HCT116 (cell line): ENCODE data around the gene RCSD1. TPM values are rescaled to one million over a fixed set of nuclear protein-coding genes. Genes with fewer than 3 reads are reported as not detected.
"Not testable (repeated sequence)": the region's sequence is repeated elsewhere in the genome, so short reads cannot be mapped to it uniquely, and the experiment has no call there.

Experiments
- ATAC-seq: fragments of 200-7000 bp; cut with Tn5 transposase; 2 replicates; pipeline ENCODE4 v1.9.1; 2020; ENCODE audit warnings: mild to moderate bottlenecking, moderate library complexity
- BruUV-seq: library from RNA; stranded (reverse); fragments of 400-500 nt; replicated peaks from 2 replicates; lab custom pipeline; 2021; lab: Mats Ljungman, UMichigan
- CTCF ChIA-PET: fragments of 300-600 bp; sonication (Branson Sonifier 250); formaldehyde crosslinking; loops from one replicate; lab custom pipeline; 2021; ENCODE audit warnings: antibody characterized with exemption; lab: Charles Lee
- POLR2A ChIA-PET: fragments of 300-600, 350-600 bp; sonication (Branson Sonifier 250); formaldehyde crosslinking; loops from one replicate; lab custom pipeline; 2021; ENCODE audit warnings: antibody characterized with exemption; lab: Charles Lee
- RAD21 ChIA-PET, 2 experiments: fragments of 300-600 bp; sonication (Branson Sonifier 250); formaldehyde crosslinking; loops; one replicate each; lab custom pipeline; 2023; ENCODE audit warnings: low total read pairs in 2 of 2; ENCODE audit not compliant: uncharacterized antibody in 2 of 2, unreplicated experiment in 2 of 2, low non-redundant PET in 1 of 2; lab: Charles Lee
- DNase-seq: peaks from one replicate; pipeline ENCODE4 v3.0.0-alpha.2; 2010; ENCODE audit warnings: low read depth, low spot score
- H2AFZ ChIP-seq: fragments of 200-600 bp; shearing (Covaris generic), sonication (generic); 2 replicates; pipeline ENCODE4 v1.6.1; 2017; ENCODE audit warnings: low read depth, mixed run types, mixed read lengths, antibody characterized with exemption, low read length; ENCODE audit not compliant: poor library complexity, severe bottlenecking
- H3K27ac ChIP-seq: 2 replicates; pipeline ENCODE4 v1.5.1; 2012; ENCODE audit warnings: low read depth, low read length
- H3K27me3 ChIP-seq: fragments of 200-600 bp; sonication (generic); 2 replicates; pipeline ENCODE4 v1.6.1; 2016; ENCODE audit warnings: mixed run types, low read length, mixed read lengths; ENCODE audit not compliant: insufficient read depth
- H3K36me3 ChIP-seq, 2 experiments: fragments of 200-500 bp in 1 of 2; fragments of 200-600 bp in 1 of 2; sonication (Bioruptor generic) in 1 of 2; sonication (generic) in 1 of 2; 2 replicates each; pipeline versions ENCODE4 v1.5.1 to v1.6.1; 2014 to 2016; ENCODE audit warnings: low read length in 2 of 2, inconsistent platforms in 1 of 2, mixed read lengths in 1 of 2, mixed run types in 1 of 2; ENCODE audit not compliant: insufficient read depth in 2 of 2, control insufficient read depth in 1 of 2
- H3K4me1 ChIP-seq, 2 experiments: fragments of 200-600 bp in 1 of 2; sonication (generic) in 1 of 2; 2 replicates each; pipeline versions ENCODE4 v1.5.1 to v1.6.1; 2012 to 2017; ENCODE audit warnings: low read length in 2 of 2, inconsistent platforms in 1 of 2, mild to moderate bottlenecking in 1 of 2, mixed read lengths in 1 of 2, mixed run types in 1 of 2, moderate library complexity in 1 of 2; ENCODE audit not compliant: insufficient read depth in 2 of 2, control insufficient read depth in 1 of 2
- H3K4me2 ChIP-seq: fragments of 200-600 bp; sonication (generic); 2 replicates; pipeline ENCODE4 v1.6.1; 2017; ENCODE audit warnings: mixed run types, low read length, mixed read lengths
- H3K4me3 ChIP-seq, 2 experiments: fragments of 200-600 bp in 1 of 2; sonication (generic) in 1 of 2; replicated peaks in 1 of 2; 2 replicates each; pipeline ENCODE4 v1.5.1; 2011 to 2016; ENCODE audit warnings: low read length in 2 of 2, control low read depth in 1 of 2, low read depth in 1 of 2, mild to moderate bottlenecking in 1 of 2, mixed read lengths in 1 of 2, mixed run types in 1 of 2
- H3K79me2 ChIP-seq: fragments of 200-600 bp; sonication (generic); 2 replicates; pipeline ENCODE4 v1.6.1; 2017; ENCODE audit warnings: mild to moderate bottlenecking, mixed run types, low read length, moderate library complexity, mixed read lengths; ENCODE audit not compliant: insufficient read depth
- H3K9ac ChIP-seq: fragments of 200-600 bp; sonication (generic); 2 replicates; pipeline ENCODE4 v1.6.1; 2016; ENCODE audit warnings: low read length, mixed read lengths
- H3K9me2 ChIP-seq: fragments of 200-600 bp; sonication (generic), shearing (Covaris generic); 2 replicates; pipeline ENCODE4 v1.6.1; 2017; ENCODE audit warnings: mixed run types, mild to moderate bottlenecking, moderate library complexity; ENCODE audit not compliant: insufficient read depth
- H3K9me3 ChIP-seq, 2 experiments: fragments of 200-500 bp in 1 of 2; fragments of 200-600 bp in 1 of 2; sonication (Bioruptor generic) in 1 of 2; sonication (generic) in 1 of 2; 2 replicates each; pipeline ENCODE4 v1.6.1; 2014 to 2017; ENCODE audit warnings: low read length in 2 of 2, mixed read lengths in 2 of 2, inconsistent platforms in 1 of 2, low read depth in 1 of 2, mild to moderate bottlenecking in 1 of 2, mixed run types in 1 of 2, moderate library complexity in 1 of 2; ENCODE audit not compliant: control insufficient read depth in 1 of 2, insufficient read depth in 1 of 2
- H4K20me1 ChIP-seq: fragments of 200-600 bp; sonication (generic), shearing (Covaris generic); 2 replicates; pipeline ENCODE4 v1.6.1; 2017; ENCODE audit warnings: mixed run types, mild to moderate bottlenecking, moderate library complexity; ENCODE audit not compliant: insufficient read depth
- ATF3 ChIP-seq: IDR thresholded peaks from 2 replicates; pipeline ENCODE4 v1.6.1; 2012
- CTCF ChIP-seq, 3 experiments: fragments of 200-600 bp in 1 of 3; sonication (generic) in 1 of 3; IDR thresholded peaks in 2 of 3; conservative IDR thresholded peaks in 1 of 3; 2 replicates each; pipeline ENCODE4 v1.5.1; 2012 to 2017; ENCODE audit warnings: low read depth in 2 of 3, low read length in 2 of 3, antibody characterized with exemption in 1 of 3, borderline replicate concordance in 1 of 3, control low read depth in 1 of 3, mild to moderate bottlenecking in 1 of 3, mixed read lengths in 1 of 3, mixed run types in 1 of 3, moderate library complexity in 1 of 3; ENCODE audit not compliant: insufficient read depth in 1 of 3
- YY1 ChIP-seq: IDR thresholded peaks from 2 replicates; pipeline ENCODE4 v1.6.1; 2011; ENCODE audit warnings: low read length, low read depth, moderate library complexity, mild to moderate bottlenecking; ENCODE audit not compliant: insufficient replicate concordance; ENCODE audit errors: extremely low read depth
- intact Hi-C: fragments of 100-400 bp; cut with micrococcal nuclease; formaldehyde crosslinking; loops from 2 replicates; pipeline ENCODE4 v1.10.0; 2022
- total RNA-seq: library from RNA; stranded (reverse); gene quantifications from one replicate; pipeline ENCODE4 v1.2.1, GENCODE V29; 2021; ENCODE audit not compliant: unreplicated experiment

RCSD1 gene
- total RNA-seq, 1 experiment from 2014 or later = 0.15 TPM

- H3K9me3 ChIP-seq, H3K4me2 ChIP-seq, DNase-seq, H3K9me2 ChIP-seq, H3K27ac ChIP-seq, H3K4me3 ChIP-seq, H3K36me3 ChIP-seq, intact Hi-C loops, H3K27me3 ChIP-seq, POLR2A ChIA-PET, CTCF ChIA-PET, H4K20me1 ChIP-seq, BruUV-seq, H2AFZ ChIP-seq, RAD21 ChIA-PET, ATAC-seq, H3K9ac ChIP-seq: not testable (repeated sequence)
- Histone ChIP-seq H3K79me2 (peaks cover 28% of the 10 kb centered on the region), H3K4me1 (peaks cover 21 to 44% of the 10 kb centered on the region in 2 experiments)
These were observed 89.8 kb downstream of the RCSD1 start for GRCh38 chr1:167719715-167720421.

GRCh38 chr1:167720965-167721616 lies 91.1 kb downstream of the RCSD1 start:
- CTCF ChIA-PET = interaction anchor here (1.0 kb wide), 1 partner anchor 361 kb away, joined by 3 read pairs; no protein-coding TSS in a partner anchor
- no peaks in the 10 kb centered on the region for H3K9me3 ChIP-seq
- H3K9ac ChIP-seq = peak overlapping the region; percentile 76
- TSS peak; percentile 77 for BruUV-seq
- H3K36me3 ChIP-seq = no peaks in the 10 kb centered on the region
- DNase-seq (no peak), ATAC-seq (peak; percentile 16; the same call in 1 of the 2 replicates)
- peak overlapping the region; percentile 54 to 78 for H3K4me3 ChIP-seq
- peak overlapping the region; percentile 86 for H3K4me2 ChIP-seq
- H3K27ac ChIP-seq = peak overlapping the region; percentile 17
- H3K4me1 ChIP-seq = peaks cover 18 to 34% of the 10 kb centered on the region in 2 experiments; a peak in 3 of 4 replicates
- TF ChIP-seq ATF3 (no peak), CTCF (IDR thresholded peaks at IDR 0.05 in 2 of 3, conservative IDR thresholded peaks at IDR 0.05 in 1 of 3; ENCODE audit: borderline replicate concordance in 1 of 3, insufficient read depth in 1 of 3, low read depth in 2 of 3, low read length in 2 of 3) (peak in 2 of 3 experiments; percentile 34 to 40; a peak in 3 of 6 replicates), YY1 (peak; percentile 56)
- peak overlapping the region; percentile 85 for H2AFZ ChIP-seq
- RAD21 ChIA-PET = no interaction called here
- no peaks in the 10 kb centered on the region for H3K27me3 ChIP-seq
- no peaks in the 10 kb centered on the region; the same call in 1 of the 2 replicates for H4K20me1 ChIP-seq
- H3K9me2 ChIP-seq = no peaks in the 10 kb centered on the region
- H3K79me2 ChIP-seq = peaks cover 37% of the 10 kb centered on the region
- intact Hi-C loops = no loop called here
- POLR2A ChIA-PET = no interaction called here
